Lung (tissue), 12 donors: ENCODE data around the gene EGLN3. TPM values are rescaled to one million over a fixed set of nuclear protein-coding genes. Genes with fewer than 3 reads are reported as not detected.

Experiments
- ATAC-seq: fragments of 200-7000 bp; cut with Tn5 transposase; one replicate; pipeline ENCODE4 v1.9.1; 2020; ENCODE audit warnings: moderate number of reproducible peaks; ENCODE audit not compliant: insufficient read depth, low FRiP score
- DNase-seq, 3 donors: peaks; one replicate each; pipeline ENCODE4 v3.0.0-alpha.2; 2013 to 2017
- H3K27ac ChIP-seq, 2 donors: one replicate each; pipeline ENCODE4 v1.5.1; 2013; ENCODE audit warnings: mild to moderate bottlenecking in 2 of 2, moderate library complexity in 2 of 2, control low read depth in 1 of 2, inconsistent platforms in 1 of 2, low read depth in 1 of 2, low read length in 1 of 2
- H3K27me3 ChIP-seq, 3 donors: one replicate each; pipeline ENCODE4 v1.5.1; 2013; ENCODE audit warnings: low read length in 2 of 3; ENCODE audit not compliant: control insufficient read depth in 3 of 3, insufficient read depth in 3 of 3
- H3K36me3 ChIP-seq, 4 donors: one replicate each; pipeline ENCODE4 v1.5.1; 2013; ENCODE audit warnings: low read length in 4 of 4, mild to moderate bottlenecking in 1 of 4, moderate library complexity in 1 of 4; ENCODE audit not compliant: control insufficient read depth in 4 of 4, insufficient read depth in 4 of 4
- H3K4me1 ChIP-seq, 5 donors: one replicate each; pipeline ENCODE4 v1.5.1; 2013; ENCODE audit warnings: low read length in 5 of 5, mild to moderate bottlenecking in 2 of 5, moderate library complexity in 1 of 5; ENCODE audit not compliant: control insufficient read depth in 5 of 5, insufficient read depth in 5 of 5
- H3K4me3 ChIP-seq: one replicate; pipeline ENCODE4 v1.5.1; 2013; ENCODE audit warnings: mild to moderate bottlenecking, control low read depth, moderate library complexity
- H3K9ac ChIP-seq, 2 donors: one replicate each; pipeline ENCODE4 v1.5.1; 2013; ENCODE audit warnings: low read length in 2 of 2, control low read depth in 1 of 2; ENCODE audit not compliant: insufficient read depth in 1 of 2
- H3K9me3 ChIP-seq, 4 donors: one replicate each; pipeline ENCODE4 v1.5.1; 2013; ENCODE audit warnings: low read length in 3 of 4, mild to moderate bottlenecking in 1 of 4, moderate library complexity in 1 of 4; ENCODE audit not compliant: control insufficient read depth in 4 of 4, insufficient read depth in 3 of 4
- CTCF ChIP-seq: IDR thresholded peaks from 2 replicates; pipeline ENCODE4 v1.5.1; 2012; ENCODE audit warnings: mild to moderate bottlenecking; ENCODE audit errors: control extremely low read depth, extremely low read depth
- WGBS, 2 donors: extraction: QIAGEN DNeasy Blood & Tissue Kit; methylation state at CpG; one replicate each; pipeline ENCODE4 v1.1.7; 2013; 5-methylcytosine and 5-hydroxymethylcytosine counted together
- polyA plus RNA-seq, 2 donors: library from polyadenylated mRNA; stranded (reverse); fragments of 200-250 nt; gene quantifications; one replicate each; pipeline ENCODE4 v1.2.1, GENCODE V29; 2013
- total RNA-seq, 2 donors: library from RNA; depleted of rRNA in 1 of 2; stranded (reverse); fragments of >200 nt in 1 of 2; gene quantifications; one replicate each; pipeline ENCODE4 v1.2.1, GENCODE V29; 2014 to 2021
- donor health status: control.
- donor health status: control.
- donor health status: Bipolar disorder and iron deficiency.
- donor health status: healthy.
- donor health status: DM: yes; HTN: yes; CAD: no.

EGLN3 gene
- total and polyA plus RNA-seq, 4 donors: 2.6 to 80.6 (median 6.2) TPM

- peaks cover 7 to 49% (median 18%) of the 10 kb centered on the region in 5 donors for H3K4me1 ChIP-seq
- no peak for ATAC-seq
Measured at GRCh38 chr14:33934938-33935337, 15.9 kb downstream of the EGLN3 start.

GRCh38 chr14:33934043-33934750 lies 16.7 kb downstream of the EGLN3 start:
- Histone ChIP-seq H3K9me3 (no peaks in the 10 kb centered on the region), H3K27ac (peak overlapping the region in 1 of 2 donors; percentile 71), H3K36me3 (peaks cover 0 to 10% (median 0%) of the 10 kb centered on the region in 4 donors), H3K4me3 (no peak overlapping the region), H3K4me1 (peaks cover 7 to 43% (median 18%) of the 10 kb centered on the region in 5 donors), H3K9ac (no peak overlapping the region), H3K27me3 (no peaks in the 10 kb centered on the region)
- 78 to 82% methylated on average over 7 of the region's 7 CpGs for WGBS, 2 donors
- DNase-seq (no peak), ATAC-seq (no peak)
- TF ChIP-seq CTCF: no peak

More at GRCh38 chr14:33934938-33935337, 15.9 kb downstream of the EGLN3 start:
- Histone ChIP-seq H3K36me3 (peaks cover 0 to 10% (median 0%) of the 10 kb centered on the region in 4 donors), H3K4me3 (no peak overlapping the region), H3K27ac (no peak overlapping the region), H3K9me3 (no peaks in the 10 kb centered on the region), H3K27me3 (no peaks in the 10 kb centered on the region), H3K9ac (no peak overlapping the region)
- WGBS, 2 donors: 92 to 93% methylated on average over 5 of the region's 5 CpGs
- no peak for DNase-seq
- no peak for TF ChIP-seq CTCF

- H3K27ac ChIP-seq: peak overlapping the region in 1 of 2 donors; percentile 71
- 63 to 74% methylated on average over 8 of the region's 8 CpGs for WGBS, 2 donors
- peaks cover 7 to 40% (median 16%) of the 10 kb centered on the region in 5 donors for H3K4me1 ChIP-seq
- H3K9ac ChIP-seq: no peak overlapping the region
- peak in 2 of 3 donors; percentile 47 to 53 for DNase-seq
- no peaks in the 10 kb centered on the region for H3K27me3 ChIP-seq
- ATAC-seq: no peak
- H3K9me3 ChIP-seq: no peaks in the 10 kb centered on the region
- no peak overlapping the region for H3K4me3 ChIP-seq
- TF ChIP-seq CTCF: no peak
- H3K36me3 ChIP-seq: peaks cover 0 to 10% (median 0%) of the 10 kb centered on the region in 4 donors
Measured at GRCh38 chr14:33933386-33933933, 17.4 kb downstream of the EGLN3 start.
